T-helper 9 cell (primary cell): Measurements from ENCODE around the gene KCNQ1OT1.

Experiments used
- DNase-seq: peaks from one replicate; pipeline ENCODE4 v3.0.0-alpha.2; 2020

Gene KCNQ1OT1

DNA sequence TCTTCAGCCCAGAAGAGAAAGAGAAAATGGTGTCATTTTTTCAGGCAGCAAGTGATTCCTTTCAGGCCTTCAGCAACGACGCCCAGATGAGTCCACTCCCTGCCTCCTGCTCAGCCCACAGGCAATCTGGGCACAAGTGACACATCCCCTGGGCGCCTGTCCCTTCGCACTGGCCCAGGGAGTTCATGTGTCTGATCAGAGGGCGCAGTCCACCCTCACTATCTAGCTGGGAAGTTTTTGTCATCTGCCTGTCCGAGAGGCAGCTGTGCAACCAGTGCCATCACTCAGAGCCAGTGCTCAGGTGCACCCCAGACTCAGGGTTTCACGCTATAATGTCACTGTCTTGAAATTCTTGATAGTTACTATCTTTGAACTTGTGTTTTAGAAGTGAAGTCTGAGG lies 1.4 kb upstream of the KCNQ1OT1 start:
- no peak for DNase-seq

DNA sequence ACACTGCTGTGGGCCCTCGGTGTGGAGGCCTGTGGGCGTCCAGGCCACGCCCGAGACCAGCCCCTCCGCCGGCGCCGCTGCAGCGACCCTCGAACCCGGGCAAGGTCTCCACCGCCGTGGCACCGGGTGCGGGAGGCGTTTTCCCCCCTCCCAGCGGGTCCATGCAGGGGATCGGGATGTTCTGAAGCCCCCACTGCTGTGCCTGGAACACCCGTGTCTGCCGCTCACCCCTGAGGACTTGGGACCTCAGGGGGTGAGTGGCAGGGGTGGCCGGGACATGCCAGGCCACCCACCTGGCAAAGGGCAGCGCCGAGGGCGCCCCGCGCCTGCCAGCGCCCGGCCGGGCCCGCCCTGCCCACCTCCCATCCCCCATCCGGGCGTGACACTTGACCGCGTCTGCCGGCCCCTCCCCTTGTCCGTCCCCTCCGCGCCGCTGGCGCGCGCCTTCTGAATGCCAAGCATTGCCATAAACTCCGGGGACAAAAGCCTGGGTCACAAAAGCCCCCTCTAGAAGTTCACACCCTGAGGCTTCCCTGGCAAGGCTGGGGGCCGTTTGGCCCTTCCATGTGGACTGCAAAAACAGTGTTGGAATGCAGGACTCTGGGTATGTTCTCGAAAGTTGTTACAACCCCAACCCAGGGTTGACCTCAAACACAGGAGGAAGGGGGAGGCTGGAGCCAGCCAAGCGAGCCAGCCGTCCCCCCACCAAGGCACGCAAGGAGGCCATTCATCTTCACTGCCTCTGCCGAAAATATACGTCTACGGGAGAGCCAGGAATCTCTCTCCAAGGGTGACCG lies 819 bp upstream of the KCNQ1OT1 start:
- DNase-seq: no peak

DNA sequence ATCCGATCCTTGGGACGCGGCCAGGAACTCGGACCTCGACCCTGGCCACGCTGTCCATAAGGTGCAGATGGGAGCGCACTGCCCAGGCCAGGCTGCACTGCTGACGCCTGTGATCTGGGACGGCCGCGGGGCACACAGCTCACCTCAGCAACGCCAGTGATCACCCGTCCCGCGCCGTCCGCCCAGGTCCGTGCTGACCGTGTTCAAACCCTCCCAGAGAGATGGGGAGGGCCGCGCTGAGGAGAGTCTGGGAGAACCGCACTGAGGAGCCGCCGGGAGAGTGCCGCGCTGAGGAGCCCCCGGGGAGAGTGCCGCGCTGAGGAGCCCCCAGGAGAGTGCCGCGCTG lies 636 bp downstream of the KCNQ1OT1 start:
- no peak for DNase-seq

DNA sequence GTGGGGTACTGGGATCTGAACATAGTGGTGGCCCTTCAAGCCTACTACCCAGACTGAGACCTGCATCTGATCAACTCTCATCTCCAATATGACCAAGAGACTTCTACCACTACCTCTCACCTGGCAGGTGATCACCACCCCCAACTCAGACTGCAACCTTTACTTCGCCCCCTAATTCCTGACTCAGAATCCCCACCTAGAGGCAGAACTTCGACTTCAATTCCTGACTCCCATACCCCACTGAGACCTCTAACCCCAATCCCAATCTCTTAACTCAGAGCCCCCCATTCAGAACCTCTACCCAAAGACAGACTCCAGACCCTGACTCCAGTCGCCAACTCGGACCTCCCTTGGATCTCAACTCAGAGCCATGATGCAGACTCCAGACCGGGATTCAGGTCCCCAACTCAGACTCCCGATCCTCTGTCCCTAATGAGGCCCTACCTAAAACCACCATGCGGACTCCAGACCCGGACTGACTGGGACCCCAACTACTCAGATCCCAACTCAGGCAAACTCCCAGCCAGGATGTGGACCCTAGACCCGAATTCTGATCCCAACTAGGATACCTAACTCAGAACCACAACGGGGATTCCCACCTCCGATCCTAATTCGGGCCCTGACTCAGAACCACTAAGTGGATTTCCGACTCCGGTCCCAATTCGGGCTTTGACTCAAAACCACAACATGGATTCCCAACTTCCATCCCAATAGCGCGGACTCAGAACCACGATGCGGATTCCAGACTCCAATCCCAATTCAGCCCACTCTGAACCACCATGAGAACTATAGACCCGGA lies 1.2 kb downstream of the KCNQ1OT1 start:
- no peak for DNase-seq

DNA sequence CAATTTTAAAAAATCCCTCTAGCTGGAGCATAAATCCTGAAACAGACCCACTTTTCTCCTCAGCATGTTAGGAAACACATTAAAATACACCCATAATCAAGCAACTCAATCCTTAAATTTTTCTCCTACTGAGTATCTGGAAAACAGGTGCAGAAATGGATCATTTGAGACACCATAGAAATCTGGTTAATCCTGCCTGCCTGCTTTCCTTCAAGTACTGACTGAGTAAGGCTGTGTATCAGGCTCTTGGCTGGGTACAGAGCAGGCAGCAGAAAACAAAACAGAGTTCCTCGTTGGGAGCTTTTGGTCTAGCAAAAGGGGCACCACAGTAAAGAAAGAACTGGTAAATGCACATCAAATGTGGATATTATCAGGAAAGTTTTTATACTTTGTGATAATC lies 1.9 kb downstream of the KCNQ1OT1 start:
- DNase-seq: no peak

DNA sequence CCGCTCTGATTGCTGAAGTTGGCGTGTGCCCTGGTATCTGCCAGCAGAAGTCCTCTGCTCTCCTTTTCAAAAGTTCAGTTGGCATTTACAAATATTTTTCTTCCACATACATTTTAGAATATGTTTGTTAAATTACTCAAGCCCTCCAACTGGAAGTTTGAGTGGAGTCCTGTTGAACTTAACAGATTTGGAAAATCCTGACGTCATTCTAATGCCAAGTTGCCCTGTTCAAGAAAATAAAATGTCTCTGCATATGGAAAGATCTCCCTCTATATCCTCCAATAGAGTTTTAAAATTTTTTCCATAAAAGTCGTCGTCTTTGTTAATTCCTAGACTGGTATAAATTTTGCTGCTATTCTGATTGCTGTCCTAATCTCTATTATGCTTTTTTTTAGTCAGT lies 3.3 kb downstream of the KCNQ1OT1 start:
- DNase-seq: no peak

DNA sequence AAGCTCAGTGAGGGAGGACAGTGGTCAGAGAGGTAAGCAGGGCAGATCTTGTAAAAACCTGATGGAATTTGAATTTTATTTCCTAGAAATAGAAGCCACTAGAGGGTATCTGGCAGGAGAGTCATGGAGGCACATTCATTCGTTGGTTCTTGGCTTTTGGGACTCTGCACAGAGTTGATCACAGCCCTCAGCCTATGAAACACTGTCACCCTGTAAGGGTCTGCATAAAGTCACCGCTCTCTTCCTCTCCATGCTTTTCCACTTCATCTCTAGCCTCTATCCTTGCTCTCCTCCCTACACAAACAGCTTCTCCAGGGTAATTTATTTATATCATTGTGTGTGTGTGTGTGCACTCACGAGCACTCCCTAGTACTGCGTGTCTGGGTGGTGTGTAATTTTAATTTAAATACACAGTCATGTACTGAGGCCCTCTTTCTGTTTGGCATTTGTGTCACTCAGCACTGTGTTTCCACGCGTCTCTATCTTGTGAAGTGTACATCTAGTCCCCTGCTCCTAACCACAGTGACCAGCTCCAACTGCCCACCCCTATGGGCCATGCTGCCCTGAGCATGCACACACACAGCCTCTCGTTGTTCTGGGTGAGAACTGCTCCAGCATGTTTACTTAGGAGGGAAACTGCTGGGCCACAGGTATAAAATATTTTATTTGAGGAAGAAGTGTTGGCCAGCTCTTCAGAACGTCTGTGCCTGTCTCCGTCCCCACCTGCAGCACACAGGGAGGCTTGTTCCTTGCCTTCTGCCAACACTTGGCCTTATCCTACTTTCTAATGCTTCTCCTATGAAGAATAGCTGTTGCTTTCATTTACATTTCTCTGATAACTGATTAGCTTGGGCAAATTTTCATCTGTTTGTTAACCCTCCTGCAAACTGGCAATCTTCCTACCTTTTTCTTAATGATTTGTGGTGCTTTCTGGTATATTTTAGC lies 4.5 kb downstream of the KCNQ1OT1 start:
- no peak for DNase-seq

DNA sequence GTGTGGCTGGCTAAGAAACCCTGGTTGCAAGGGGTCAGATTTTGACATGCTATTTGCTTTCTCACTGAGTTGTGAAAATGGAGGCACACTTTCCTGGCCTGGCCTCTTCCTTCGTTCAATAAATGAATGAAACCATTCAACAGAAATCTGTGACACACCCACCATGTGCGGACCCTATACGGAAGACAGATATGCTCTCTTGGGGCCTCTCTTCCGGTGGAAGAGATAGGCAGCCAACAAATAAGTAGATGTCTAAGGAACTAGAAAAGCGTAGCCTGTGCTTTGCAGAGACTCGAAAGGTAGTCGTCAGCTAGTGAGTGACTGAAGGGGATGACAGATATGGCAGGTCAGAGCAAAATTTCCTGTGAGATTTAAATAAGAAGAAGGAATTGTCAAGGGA lies 5.3 kb downstream of the KCNQ1OT1 start:
- no peak for DNase-seq

DNA sequence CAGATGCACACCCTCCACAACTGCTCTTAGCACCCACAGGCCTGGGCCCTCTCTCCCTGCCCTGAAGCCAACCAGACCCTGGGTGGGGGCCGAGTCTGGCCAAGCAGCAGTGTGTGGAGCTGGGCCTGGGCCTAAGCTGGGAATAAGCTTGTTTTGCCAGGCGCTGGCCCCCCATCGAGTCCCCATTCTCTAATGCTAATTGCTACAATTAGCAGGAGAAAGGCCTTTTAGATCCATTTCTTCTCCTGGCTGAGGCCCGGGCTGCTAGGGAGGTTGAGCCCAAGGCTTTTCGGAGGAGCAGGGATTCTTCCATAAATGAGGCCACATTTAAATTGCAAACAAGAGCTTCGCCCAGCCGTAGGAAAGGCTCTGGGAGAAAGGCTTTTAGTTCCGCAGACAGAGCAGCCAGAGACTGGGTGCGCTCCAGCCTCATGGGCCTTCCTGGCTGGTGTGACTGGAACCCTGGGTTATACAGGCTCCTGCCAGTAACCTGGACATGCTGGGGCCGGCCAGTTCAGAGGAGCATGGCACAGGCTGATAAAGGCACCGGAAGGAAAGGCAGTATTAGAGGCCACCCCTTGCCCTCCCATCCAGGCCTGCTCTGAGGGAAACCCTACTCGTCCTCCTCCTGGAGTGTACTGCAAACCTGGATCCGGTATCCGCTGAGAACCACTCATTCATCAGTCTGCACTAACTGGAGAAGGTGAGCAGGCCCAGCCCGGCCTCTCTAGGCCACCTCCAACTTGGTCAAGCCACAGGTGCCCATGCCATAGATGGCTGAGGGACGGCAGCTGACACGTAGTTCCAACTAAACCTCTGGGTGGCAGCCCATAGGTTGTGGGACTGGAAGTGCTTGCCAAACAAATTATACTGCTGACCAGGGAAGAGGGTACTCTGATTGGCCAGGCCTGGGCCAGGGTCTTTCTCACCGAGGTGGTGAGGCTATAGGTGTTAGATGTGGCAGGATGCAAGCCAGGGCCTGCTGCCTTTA lies 6.2 kb downstream of the KCNQ1OT1 start:
- DNase-seq: no peak

DNA sequence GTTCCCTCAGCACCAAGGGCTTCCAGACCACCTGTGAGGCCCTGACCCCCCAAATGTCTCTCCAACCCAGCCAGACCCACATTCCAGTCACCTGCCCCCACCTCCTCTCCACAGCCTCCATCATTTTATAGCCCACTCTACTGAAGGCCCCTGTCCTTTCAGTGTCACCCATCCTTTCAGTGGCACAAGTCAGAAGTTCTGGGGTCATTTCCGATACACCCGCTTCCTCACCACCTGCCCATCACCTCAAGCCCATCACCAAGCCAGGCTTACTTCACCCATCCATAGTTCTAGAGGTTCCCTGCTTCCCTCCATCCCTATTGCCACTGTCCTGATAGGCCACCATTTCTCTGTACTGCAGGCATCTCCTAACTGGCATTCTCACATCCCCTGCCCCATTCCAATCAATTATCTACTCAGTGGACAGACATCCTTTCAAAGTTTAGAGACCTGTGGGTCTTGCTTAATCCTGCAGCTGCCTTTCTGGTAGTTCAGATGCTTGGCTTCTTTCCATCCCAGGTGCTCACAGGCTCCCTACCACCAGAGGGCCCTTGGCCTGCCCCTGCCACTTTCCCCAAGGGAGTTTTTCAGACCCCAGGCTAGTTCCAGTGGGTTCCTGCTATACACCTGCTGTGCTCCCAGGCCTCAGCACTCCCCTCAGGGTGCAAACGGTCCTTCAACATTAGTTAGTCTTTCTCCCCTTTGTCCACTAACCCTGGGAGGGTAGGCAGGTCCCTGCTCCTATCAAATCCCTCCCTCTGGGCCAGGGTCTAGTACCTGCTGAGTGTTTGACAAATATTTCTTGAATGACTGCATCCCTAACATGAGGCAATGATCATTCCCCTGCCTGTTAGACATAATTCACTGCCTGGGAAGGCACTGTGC lies 7.6 kb downstream of the KCNQ1OT1 start:
- no peak for DNase-seq

DNA sequence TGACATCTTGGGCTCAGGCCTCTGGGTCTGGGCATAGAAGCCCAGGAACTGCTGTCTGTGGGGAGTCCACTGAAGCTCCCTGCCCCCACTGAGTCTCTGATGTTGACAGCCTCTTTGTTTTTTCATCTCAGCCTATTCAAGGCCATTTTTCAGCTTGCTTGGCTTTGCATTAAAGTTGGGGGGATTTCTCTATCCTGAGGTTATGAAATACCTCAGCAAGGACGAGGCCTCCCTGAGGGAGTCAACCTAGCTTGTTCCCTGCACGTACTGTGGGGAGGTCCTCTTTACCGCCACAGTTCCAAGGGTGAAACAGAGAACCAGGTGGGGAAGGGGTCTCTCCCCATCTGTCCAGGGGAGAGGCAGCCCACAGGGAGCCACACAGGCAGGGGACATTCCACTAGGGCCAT lies 8.4 kb downstream of the KCNQ1OT1 start:
- DNase-seq: no peak

DNA sequence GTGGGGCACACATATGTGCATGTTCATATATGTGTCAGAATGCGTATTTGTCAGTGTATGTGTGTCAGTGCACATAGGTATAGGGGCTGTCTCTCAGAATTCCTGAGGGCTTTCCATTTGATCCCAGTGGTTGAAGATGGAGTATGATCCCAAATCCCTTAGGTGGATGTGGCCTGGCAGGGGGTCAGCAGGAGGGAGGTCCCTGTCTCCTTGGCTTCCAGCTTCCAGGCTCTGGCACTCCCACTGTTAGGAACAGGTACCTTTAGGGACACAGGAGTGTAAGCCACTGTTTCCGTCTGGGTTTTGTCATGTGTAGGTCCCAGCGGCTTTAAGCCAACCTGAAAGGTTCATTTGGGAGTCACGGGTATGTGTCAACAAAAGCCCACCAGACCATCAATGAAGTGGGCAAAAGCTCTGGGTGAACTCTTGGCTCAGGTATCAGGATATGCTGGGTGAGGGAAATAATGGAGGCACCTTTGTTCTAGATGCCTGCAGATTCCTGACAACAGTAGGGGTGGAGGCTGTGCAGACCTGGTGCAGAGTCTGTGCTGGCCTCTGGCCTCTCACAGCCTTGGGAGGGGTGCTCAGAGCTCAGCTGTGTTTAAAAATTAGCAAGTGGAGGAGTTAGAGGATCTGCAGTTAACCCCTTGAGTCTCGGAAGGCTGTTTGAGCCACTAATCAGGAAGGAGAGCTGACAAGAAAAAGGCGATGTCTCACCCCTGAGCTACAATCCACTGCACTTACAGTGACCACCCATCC lies 9.0 kb downstream of the KCNQ1OT1 start:
- DNase-seq: no peak

DNA sequence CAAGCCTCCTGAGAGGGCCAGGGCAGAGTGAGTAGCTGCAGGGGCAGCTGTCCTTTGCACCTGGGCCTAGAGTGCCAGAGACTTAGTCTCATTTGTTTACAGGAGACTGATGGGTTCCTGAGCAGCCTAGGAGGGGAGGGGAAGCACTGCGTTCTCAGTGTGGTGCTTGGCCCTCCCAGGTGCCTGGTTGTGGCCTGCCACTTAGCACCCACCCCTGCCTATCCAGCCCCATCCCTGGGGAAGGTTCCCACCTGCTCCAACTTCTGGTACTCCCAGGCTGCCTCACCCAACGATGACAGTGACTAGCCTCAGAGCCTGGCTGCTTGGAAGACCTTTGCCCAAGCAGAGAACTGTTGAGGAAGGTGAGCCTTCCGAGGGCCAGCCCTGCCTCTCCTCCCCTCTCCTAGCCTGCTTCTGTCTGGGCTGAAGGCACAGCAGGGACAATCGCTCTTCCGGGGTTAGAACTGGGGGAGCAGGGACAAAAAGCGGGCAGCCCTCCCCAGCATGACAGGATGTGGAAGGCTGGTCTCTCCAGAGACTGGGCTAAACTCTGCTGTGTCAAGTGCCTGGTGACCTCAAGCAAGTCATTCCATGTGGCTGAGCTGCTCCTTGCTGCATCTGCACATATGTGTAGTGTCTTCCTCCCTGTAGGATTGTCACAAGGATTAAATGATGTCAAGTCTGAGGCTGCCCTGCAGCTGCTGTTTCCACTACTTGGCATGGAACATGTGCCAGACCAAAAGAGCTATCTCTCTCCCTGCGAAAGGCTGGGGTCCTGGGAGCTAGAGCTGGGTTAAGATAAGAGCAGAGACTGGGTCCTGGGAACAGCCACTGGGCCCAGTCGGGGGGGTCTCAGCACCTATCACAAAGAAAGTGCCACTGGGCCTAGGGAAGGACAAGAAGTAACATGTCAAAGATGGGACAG lies 9.9 kb downstream of the KCNQ1OT1 start:
- DNase-seq: no peak

DNA sequence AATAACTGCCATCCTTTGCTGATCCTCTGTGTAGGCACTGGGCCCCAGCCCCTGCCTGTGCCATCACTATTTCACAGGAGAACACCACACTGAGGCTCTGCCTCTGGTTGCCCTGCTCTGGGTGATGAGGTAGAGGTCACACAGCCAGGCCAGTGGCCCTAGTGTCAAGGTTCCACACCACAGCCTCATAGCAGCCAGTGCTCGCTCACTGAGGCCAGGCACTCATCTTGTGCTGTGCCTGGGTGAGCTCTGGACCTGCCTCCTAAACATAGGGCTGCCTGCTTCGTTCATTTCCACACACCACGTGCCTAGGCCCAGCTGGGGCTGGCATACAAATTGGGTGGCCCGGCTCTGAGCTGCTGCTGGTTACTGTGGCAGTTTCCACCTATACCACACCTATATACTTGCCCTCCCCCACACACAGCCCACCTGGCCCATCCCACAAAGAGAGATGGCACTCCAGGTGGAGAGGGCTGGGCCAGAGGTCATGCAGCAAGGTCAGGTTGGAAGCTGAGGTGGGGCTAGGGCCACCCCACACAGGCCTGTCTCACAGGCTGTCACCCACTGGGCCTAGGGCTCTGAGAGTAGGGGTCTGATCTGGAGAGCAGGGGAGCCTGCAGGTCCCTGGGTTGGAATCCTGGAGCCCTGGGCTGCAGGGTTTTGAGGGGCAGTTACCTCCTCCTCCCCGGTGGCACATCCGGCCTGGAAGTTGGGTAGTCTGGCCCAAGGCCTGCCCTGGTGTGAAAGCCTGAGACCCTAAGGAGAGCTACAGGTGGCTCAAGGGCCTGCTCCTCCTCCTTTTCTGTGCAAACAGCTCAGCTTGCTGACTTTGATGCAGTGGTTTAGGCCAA lies 11.2 kb downstream of the KCNQ1OT1 start:
- DNase-seq: no peak

DNA sequence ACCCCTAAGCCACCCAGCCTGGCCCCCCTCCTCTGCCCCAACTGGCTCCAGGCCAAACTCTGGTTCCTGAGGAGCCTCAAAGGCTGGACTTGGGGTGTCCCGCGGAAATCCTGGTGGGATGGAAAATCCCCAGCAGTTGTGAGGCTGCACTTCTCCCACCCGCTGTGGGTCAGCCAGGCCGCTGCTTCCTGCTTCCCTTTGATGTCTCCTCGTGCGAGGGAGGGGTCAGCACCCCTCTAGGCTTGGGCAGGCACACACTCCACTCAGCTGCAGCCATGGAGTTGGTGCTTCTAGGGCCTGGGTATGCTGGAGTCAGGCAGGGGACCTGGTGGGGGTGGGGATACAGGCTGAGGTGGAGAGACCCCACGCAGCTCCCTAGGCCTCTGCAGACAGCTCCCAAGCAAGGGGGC lies 12.0 kb downstream of the KCNQ1OT1 start:
- DNase-seq: no peak

DNA sequence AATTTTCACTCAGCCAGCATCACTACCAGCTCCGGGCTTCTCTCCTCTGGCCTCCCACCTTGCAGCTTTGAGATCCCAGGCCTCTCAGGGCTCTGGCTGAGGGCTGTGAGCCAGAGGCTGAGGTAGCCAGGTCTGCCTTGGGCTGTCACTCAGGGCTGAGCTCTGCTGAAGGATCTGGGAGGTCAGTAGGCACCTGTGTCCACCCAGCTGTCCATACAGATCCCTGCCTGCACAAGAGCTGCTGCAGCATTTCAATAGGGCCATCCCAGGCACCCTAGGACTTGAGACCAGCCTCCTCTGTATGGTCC lies 12.6 kb downstream of the KCNQ1OT1 start:
- DNase-seq: no peak

DNA sequence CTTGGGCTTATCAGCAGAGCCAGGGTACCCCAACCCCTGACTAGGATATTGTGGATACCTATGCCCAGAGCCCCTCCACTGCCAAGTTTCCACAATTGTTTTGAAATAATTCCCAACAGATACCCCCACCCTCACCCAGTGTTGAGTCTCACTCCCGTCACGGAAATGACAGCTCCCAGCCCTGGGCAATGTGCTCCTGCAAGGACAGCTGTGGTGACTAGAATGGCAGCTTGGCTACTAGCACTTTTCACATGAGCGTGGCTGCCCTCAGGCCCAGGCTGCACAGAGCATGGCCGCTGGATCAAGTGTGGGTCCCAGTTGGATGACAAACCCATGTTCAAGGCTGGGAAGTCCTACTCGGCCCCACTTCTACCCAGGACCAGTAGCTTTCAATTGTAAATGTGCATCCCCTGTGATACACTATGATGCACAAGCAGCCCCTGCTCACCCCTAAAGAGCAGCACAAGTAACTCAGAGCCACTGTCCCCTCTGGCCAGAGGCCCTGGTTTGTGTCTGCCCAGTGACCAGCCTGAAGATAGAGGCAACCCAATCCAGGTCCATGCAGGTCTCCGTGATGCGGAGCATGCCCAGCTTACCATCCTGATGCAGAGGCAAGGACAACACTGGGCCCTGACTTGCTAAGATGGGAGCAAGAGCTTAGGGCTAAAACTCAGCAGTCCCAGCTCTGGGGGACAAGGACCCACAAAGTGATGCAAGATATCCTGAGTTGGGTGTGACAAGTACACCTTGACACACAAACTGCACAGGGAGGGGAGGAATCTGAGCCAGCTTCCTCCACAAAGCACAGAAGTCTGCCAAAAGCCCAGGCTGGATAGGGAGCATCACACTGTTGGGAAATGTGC lies 13.2 kb downstream of the KCNQ1OT1 start:
- DNase-seq: no peak
